HG03039 (cell line): Measurements from ENCODE around the gene CCDC141.
"Not testable (repeated sequence)": the region's sequence is repeated elsewhere in the genome, so short reads cannot be mapped to it uniquely, and the experiment has no call there.

Source experiments
- ATAC-seq: cut with Tn5 transposase; IDR thresholded peaks from one replicate; pipeline ENCODE4 v1.9.1; 2021; ENCODE audit warnings: mild to moderate bottlenecking, moderate library complexity; ENCODE audit not compliant: unreplicated experiment

Gene CCDC141

GRCh38 chr2:178989424-178989823, 60.5 kb downstream of the CCDC141 start:
- ATAC-seq, result not testable (repeated sequence)

DNA sequence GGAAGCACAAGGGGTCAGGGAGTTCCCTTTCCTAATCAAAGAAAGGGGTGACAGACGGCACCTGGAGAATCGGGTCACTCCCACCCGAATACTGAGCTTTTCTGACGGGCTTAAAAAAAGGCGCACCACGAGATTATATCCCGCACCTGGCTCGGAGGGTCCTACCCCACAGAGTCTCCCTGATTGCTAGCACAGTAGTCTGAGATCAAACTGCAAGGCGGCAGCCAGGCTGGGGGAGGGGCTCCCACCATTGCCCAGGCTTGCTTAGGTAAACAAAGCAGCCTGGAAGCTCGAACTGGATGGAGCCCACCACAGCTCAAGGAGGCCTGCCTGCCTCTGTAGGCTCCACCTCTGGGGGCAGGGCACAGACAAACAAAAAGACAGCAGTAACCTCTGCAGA, 67.3 kb downstream of the CCDC141 start:
- ATAC-seq, result not testable (repeated sequence)

- no peak for ATAC-seq
These were observed 69.1 kb downstream of the CCDC141 start for GRCh38 chr2:178980815-178981214.

- no peak for ATAC-seq
These were observed 71.3 kb downstream of the CCDC141 start for GRCh38 chr2:178978667-178979066.

DNA sequence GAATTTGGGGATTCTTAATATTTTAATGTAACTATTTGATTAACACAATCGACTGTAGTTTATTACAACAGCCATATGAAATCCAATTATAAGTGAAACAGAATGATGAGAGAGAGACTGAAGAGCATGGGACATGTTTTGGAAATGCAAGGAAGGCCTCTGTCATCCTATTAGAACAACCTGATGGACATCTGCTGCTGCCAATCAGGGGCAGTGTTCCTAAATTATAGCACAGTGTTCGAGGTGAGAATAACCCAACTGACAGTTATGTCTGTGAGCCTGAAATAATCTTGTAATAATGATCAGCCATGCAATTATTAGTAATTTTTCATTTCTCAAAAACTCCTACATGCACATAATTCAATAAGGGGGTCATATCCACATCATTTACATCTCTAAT, 73.6 kb downstream of the CCDC141 start:
- ATAC-seq, result no peak

GRCh38 chr2:178962805-178963433, 87.0 kb downstream of the CCDC141 start:
- ATAC-seq, result no peak

DNA sequence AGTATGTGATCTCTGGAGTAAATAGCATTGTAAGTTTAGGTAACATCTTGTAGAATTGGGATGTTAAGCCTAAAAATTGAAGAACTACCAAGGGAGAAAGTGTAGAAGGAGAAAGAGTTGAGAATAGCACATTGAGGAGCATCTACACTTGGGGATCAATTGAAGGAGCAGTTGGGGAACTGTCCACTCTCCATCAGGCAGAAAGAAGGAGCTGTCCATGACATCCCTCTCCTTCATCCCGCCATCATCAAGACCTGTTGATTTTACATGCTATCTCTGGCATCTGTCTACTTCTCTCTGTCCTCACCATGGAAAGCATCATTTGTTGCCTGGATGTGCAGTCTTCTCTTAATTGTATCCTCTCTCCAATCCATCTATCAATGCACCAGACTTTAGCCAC, 87.8 kb downstream of the CCDC141 start:
- ATAC-seq, result no peak

- ATAC-seq, result no peak
These were observed 95.9 kb downstream of the CCDC141 start for GRCh38 chr2:178954049-178954448.

DNA sequence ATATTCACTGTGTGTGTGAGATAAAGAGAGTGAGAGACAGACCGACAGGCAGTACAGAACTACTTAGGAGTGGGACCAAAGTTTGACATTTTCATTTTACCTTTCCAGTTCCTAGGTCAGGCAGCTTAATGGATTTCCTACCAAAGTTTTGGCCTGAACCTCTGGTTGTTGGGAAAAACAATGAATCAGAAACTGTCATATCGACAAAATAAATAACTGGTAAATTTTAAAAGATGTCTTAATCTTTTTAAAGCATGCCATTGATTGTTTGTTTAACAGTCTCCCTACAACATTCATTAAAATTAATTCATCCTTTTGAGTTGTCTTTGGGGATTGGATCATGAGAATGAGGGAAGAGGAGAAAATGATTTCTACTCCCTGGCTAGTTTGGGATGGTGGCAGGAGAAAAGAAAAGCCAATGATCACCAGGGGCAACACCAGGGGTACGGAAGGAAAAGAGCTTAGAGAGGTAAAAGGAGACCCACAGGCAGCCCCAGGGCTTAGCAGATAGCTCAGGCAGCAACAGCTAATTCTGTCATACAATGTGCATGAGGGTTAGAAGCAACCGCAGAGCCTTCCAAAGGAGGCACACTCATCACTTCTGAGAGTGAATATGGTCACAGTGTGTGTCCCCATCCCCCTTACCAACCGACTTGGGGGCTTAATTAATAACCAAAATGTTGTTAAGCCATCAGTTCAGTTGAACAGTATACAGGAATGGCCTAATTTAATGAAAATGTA, 98.5 kb downstream of the CCDC141 start:
- no peak for ATAC-seq

GRCh38 chr2:178949584-178949983, 100.4 kb downstream of the CCDC141 start:
- no peak for ATAC-seq

DNA sequence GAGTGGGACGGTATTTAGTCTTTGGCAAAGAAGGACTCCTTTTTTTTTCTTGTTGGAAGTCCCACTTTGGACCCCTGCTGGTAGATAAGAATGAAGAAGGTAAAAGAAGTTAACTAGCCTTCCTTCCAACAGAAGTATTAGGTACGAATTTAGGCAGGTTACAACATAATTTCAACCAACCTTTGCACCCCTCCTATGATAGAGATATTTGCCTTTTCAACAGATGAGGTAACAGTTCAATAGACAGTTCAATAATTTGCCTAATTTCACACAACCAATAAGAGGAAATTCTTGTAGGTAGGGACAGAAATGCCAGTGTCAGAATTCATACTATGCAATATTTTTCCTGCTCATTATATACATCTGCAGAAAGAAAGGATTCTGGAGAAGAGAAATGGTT, 100.8 kb downstream of the CCDC141 start:
- no peak for ATAC-seq

- no peak for ATAC-seq
These were observed 102.9 kb downstream of the CCDC141 start for GRCh38 chr2:178947006-178947405.

- no peak for ATAC-seq
These were observed 103.4 kb downstream of the CCDC141 start for GRCh38 chr2:178946494-178946893.

GRCh38 chr2:178943745-178944144, 106.2 kb downstream of the CCDC141 start:
- no peak for ATAC-seq

DNA sequence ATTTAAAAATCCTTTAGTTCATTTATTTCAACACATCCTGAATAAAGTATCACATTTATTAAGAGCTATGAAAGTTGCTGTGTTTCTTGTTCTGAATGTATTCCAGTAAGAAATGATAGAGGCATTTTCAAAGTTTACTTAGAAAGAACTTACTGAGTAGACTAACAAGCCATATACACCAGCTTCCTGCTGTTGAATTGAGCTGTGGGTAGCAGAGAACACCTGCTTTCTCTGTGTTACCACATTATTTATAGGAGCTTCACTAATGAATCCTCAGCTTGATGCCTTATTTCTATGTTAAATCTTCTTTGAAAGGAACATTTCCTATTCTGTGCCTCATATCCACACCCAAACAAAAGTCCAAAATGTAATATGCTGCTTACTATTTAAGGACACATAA, 115.4 kb downstream of the CCDC141 start:
- ATAC-seq, result no peak

- no peak for ATAC-seq
These were observed 116.4 kb downstream of the CCDC141 start for GRCh38 chr2:178933493-178933892.

DNA sequence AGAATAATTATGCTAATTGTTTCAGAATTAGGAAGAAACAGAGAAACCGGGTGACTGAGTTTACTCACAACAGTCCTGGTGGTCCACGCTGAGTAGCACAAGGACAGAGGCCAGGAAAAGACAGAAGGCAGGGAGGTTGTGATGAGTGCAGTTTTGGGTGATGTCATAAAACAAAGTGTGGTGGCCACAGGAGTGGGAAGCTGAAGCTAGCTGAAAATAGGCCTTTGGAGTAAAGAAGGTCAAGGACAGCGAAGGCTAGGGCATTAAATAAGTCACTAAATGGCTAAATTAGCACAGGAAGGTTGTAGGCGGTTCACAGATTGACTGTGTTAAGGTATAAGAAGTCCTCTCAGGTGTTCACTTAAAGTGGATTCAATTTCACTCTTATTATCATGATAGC, 121.9 kb downstream of the CCDC141 start:
- ATAC-seq, result peak; percentile 76

GRCh38 chr2:178927173-178927572, 122.8 kb downstream of the CCDC141 start:
- no peak for ATAC-seq

DNA sequence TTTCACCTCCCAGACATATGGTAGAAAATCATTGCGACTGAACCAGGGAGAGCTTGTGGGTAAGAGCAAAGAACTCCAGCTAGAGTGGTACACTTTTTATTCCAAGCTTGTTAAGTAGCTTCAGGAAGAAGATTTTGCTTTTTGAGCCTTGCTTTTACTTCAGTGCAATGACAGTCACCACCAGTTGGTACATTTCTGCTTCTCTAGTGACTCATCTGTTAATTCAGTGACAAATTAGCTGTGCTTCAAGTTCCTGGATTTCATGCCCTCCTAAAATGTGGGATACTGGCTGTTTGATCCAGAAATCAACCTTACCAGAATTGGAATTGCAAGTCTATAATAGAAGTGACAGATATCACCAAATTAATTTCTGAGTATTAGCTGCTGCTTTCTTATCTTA, 125.1 kb downstream of the CCDC141 start:
- ATAC-seq, result no peak

- ATAC-seq, result no peak
These were observed 126.4 kb downstream of the CCDC141 start for GRCh38 chr2:178923546-178923945.

GRCh38 chr2:178920916-178921513, 128.9 kb downstream of the CCDC141 start:
- ATAC-seq, result no peak

GRCh38 chr2:178917555-178917954, 132.4 kb downstream of the CCDC141 start:
- no peak for ATAC-seq
